Mammary epithelial cell (primary cell): ENCODE results near the gene MZT2A.
"Not testable (repeated sequence)": the region's sequence is repeated elsewhere in the genome, so short reads cannot be mapped to it uniquely, and the experiment has no call there.

Experiments used
- EZH2 ChIP-seq: IDR thresholded peaks from 2 replicates; pipeline ENCODE4 v1.6.1; 2012; ENCODE audit warnings: low read length, inconsistent platforms, borderline replicate concordance
- TF ChIP-seq, protein P1 (sequence below), 2 donors: IDR thresholded peaks in 1 of 2; conservative IDR thresholded peaks in 1 of 2; 2 replicates each; pipeline ENCODE4 v1.5.1; 2011 to 2012; ENCODE audit warnings: inconsistent platforms in 2 of 2, low read length in 2 of 2, mild to moderate bottlenecking in 2 of 2, control low read depth in 1 of 2, low read depth in 1 of 2; ENCODE audit not compliant: insufficient read depth in 1 of 2; ENCODE audit errors: extremely low read depth in 1 of 2

DNA sequence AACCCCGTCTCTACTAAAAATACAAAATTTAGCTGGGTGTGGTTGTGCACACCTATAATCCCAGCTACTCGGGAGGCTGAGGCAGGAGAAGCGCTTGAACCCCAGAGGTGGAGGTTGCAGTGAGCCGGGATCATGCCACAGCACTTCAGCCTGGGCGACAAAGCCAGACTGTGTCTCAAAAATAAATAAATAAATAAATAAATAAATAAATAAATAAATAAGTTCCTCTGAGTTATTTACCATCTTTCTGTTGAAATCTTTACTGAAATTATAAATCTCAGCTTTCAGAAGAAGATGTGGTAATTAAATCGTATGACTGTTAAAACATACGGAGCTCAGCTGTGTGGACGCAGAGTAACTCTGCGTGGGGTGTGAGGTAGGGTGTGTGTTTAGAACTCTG lies 44.2 kb downstream of the MZT2A start:
- TF ChIP-seq, protein P1, sequence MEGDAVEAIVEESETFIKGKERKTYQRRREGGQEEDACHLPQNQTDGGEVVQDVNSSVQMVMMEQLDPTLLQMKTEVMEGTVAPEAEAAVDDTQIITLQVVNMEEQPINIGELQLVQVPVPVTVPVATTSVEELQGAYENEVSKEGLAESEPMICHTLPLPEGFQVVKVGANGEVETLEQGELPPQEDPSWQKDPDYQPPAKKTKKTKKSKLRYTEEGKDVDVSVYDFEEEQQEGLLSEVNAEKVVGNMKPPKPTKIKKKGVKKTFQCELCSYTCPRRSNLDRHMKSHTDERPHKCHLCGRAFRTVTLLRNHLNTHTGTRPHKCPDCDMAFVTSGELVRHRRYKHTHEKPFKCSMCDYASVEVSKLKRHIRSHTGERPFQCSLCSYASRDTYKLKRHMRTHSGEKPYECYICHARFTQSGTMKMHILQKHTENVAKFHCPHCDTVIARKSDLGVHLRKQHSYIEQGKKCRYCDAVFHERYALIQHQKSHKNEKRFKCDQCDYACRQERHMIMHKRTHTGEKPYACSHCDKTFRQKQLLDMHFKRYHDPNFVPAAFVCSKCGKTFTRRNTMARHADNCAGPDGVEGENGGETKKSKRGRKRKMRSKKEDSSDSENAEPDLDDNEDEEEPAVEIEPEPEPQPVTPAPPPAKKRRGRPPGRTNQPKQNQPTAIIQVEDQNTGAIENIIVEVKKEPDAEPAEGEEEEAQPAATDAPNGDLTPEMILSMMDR (conservative IDR thresholded peaks at IDR 0.05 in 1 of 2, IDR thresholded peaks at IDR 0.05 in 1 of 2; ENCODE audit: extremely low read depth in 1 of 2, insufficient read depth in 1 of 2, low read depth in 1 of 2, low read length in 2 of 2) = not testable (repeated sequence)
- TF ChIP-seq EZH2 = not testable (repeated sequence)
